Measurements from ENCODE around the gene SOD2. TPM values are rescaled to one million over a fixed set of nuclear protein-coding genes. Genes with fewer than 3 reads are reported as not detected.
"Not testable (repeated sequence)": the region's sequence is repeated elsewhere in the genome, so short reads cannot be mapped to it uniquely, and the experiment has no call there.

Gene SOD2
- total and polyA plus RNA-seq, 3 experiments from 2014 or later: 82.9 to 86.6 (median 85.0) TPM

- H3K27me3 Mint-ChIP-seq: peaks cover 0 to 2% of the 10 kb centered on the region in 2 donors
- H3K4me1 Mint-ChIP-seq: peaks cover 0 to 6% (median 0%) of the 10 kb centered on the region in 3 donors
- Histone ChIP-seq H3K36me3 (ENCODE audit: insufficient read depth, low read length) (no peaks in the 10 kb centered on the region), H3K27me3 (ENCODE audit: insufficient read depth, low read length, poor library complexity, severe bottlenecking) (no peaks in the 10 kb centered on the region), H3K4me3 (ENCODE audit: low read length) (no peak overlapping the region), H3K9me3 (ENCODE audit: low read length) (no peaks in the 10 kb centered on the region), H3K4me1 (ENCODE audit: insufficient read depth, low read length) (no peaks in the 10 kb centered on the region), H3K27ac (ENCODE audit: low read depth, low read length) (no peak overlapping the region)
- ChIA-PET CTCF (no interaction called here), POLR2A (no interaction called here)
- DNase-seq: no peak
- no peak overlapping the region for H3K4me3 Mint-ChIP-seq
- peaks cover 0 to 6% (median 1%) of the 10 kb centered on the region in 3 donors for H3K36me3 Mint-ChIP-seq
- peak overlapping the region in 1 of 8 donors; percentile 19 for H3K27ac Mint-ChIP-seq
- no peaks in the 10 kb centered on the region for H3K9me3 Mint-ChIP-seq
These were observed 7.9 kb upstream of the SOD2 start for GRCh38 chr6:159700970-159701369.

GRCh38 chr6:159695984-159696383, 2.9 kb upstream of the SOD2 start:
- Histone ChIP-seq H3K27ac (ENCODE audit: low read depth, low read length) (no peak overlapping the region), H3K4me1 (ENCODE audit: insufficient read depth, low read length) (peaks cover 32% of the 10 kb centered on the region), H3K27me3 (ENCODE audit: insufficient read depth, low read length, poor library complexity, severe bottlenecking) (no peaks in the 10 kb centered on the region), H3K36me3 (ENCODE audit: insufficient read depth, low read length) (peaks cover 4% of the 10 kb centered on the region), H3K4me3 (ENCODE audit: low read length) (no peak overlapping the region), H3K9me3 (ENCODE audit: low read length) (no peaks in the 10 kb centered on the region)
- Mint-ChIP-seq H3K9me3 (no peaks in the 10 kb centered on the region), H3K27me3 (peaks cover 0 to 2% of the 10 kb centered on the region in 2 donors), H3K27ac (peak overlapping the region in 3 of 8 donors; percentile 66 to 77 (median 74)), H3K4me3 (peak overlapping the region in 2 of 7 donors; percentile 19 to 55), H3K36me3 (peaks cover 3 to 14% (median 3%) of the 10 kb centered on the region in 3 donors), H3K4me1 (peaks cover 25 to 39% (median 30%) of the 10 kb centered on the region in 3 donors)
- POLR2A ChIA-PET: interaction anchor here (0.8 kb wide), 1 partner anchor 31 kb away, joined by 3 read pairs; the partner anchor contains the start of gene WTAP
- no peak for DNase-seq
- CTCF ChIA-PET: interaction anchor here (3.2 kb wide), 1 partner anchor 25 kb away, joined by 15 read pairs; no protein-coding TSS in a partner anchor

GRCh38 chr6:159693894-159694545, 979 bp upstream of the SOD2 start:
- peak in 4 of 5 donors; percentile 18 to 68 (median 60) for DNase-seq
- POLR2A ChIA-PET: interaction anchor here (1.3 to 5.2 kb wide), 4 partner anchors 26 to 96 kb away, joined by 4 to 60 read pairs (median 18); partner anchors contain the start of genes MRPL18, TCP1 and WTAP
- H3K27ac Mint-ChIP-seq: peak overlapping the region; percentile 74 to 98 (median 96)
- Histone ChIP-seq H3K27ac (ENCODE audit: low read depth, low read length) (peak overlapping the region; percentile 85), H3K4me1 (ENCODE audit: insufficient read depth, low read length) (peaks cover 33% of the 10 kb centered on the region), H3K27me3 (ENCODE audit: insufficient read depth, low read length, poor library complexity, severe bottlenecking) (no peaks in the 10 kb centered on the region), H3K4me3 (ENCODE audit: low read length) (peak overlapping the region; percentile 69), H3K36me3 (ENCODE audit: insufficient read depth, low read length) (peaks cover 4% of the 10 kb centered on the region), H3K9me3 (ENCODE audit: low read length) (no peaks in the 10 kb centered on the region)
- H3K4me3 Mint-ChIP-seq: peak overlapping the region; percentile 92 to 97 (median 93)
- CTCF ChIA-PET: interaction anchor here (3.2 to 3.3 kb wide), 2 partner anchors 27 to 33 kb away, joined by 12 to 15 read pairs; partner anchors contain the start of gene WTAP
- H3K4me1 Mint-ChIP-seq: peaks cover 27 to 40% (median 35%) of the 10 kb centered on the region in 3 donors
- H3K9me3 Mint-ChIP-seq: no peaks in the 10 kb centered on the region
- no peaks in the 10 kb centered on the region for H3K27me3 Mint-ChIP-seq
- H3K36me3 Mint-ChIP-seq: peaks cover 0 to 20% (median 2%) of the 10 kb centered on the region in 3 donors

- Histone ChIP-seq H3K27me3 (ENCODE audit: insufficient read depth, low read length, poor library complexity, severe bottlenecking) (no peaks in the 10 kb centered on the region), H3K27ac (ENCODE audit: low read depth, low read length) (peak overlapping the region; percentile 85), H3K9me3 (ENCODE audit: low read length) (no peaks in the 10 kb centered on the region), H3K4me3 (ENCODE audit: low read length) (peak overlapping the region; percentile 73), H3K36me3 (ENCODE audit: insufficient read depth, low read length) (peaks cover 4% of the 10 kb centered on the region), H3K4me1 (ENCODE audit: insufficient read depth, low read length) (peaks cover 33% of the 10 kb centered on the region)
- H3K36me3 Mint-ChIP-seq: peaks cover 0 to 35% (median 6%) of the 10 kb centered on the region in 3 donors
- H3K27ac Mint-ChIP-seq: peak overlapping the region; percentile 74 to 96 (median 94)
- H3K9me3 Mint-ChIP-seq: no peaks in the 10 kb centered on the region
- POLR2A ChIA-PET: interaction anchor here (0.5 to 5.2 kb wide), 4 partner anchors 36 to 815 kb away, joined by 3 to 60 read pairs (median 19); partner anchors contain the start of genes ACAT2, MRPL18, TCP1 and WTAP
- H3K4me3 Mint-ChIP-seq: peak overlapping the region; percentile 92 to 97 (median 94)
- peak; percentile 27 to 70 (median 47) for DNase-seq
- H3K27me3 Mint-ChIP-seq: no peaks in the 10 kb centered on the region
- peaks cover 37 to 50% (median 48%) of the 10 kb centered on the region in 3 donors for H3K4me1 Mint-ChIP-seq
- CTCF ChIA-PET: interaction anchor here (0.7 to 3.4 kb wide), 13 partner anchors 10 to 764 kb away, joined by 3 to 25 read pairs (median 6); partner anchors contain the start of genes ACAT2, MRPL18 and WTAP
These were observed 526 bp downstream of the SOD2 start for GRCh38 chr6:159692303-159693127.

GRCh38 chr6:159691963-159692287, 1.1 kb downstream of the SOD2 start:
- no peaks in the 10 kb centered on the region for H3K9me3 ChIP-seq (ENCODE audit: low read length)
- DNase-seq: peak in 1 of 5 donors; percentile 47
- H3K36me3 ChIP-seq (ENCODE audit: insufficient read depth, low read length): peaks cover 8% of the 10 kb centered on the region
- H3K4me3 ChIP-seq (ENCODE audit: low read length): peak overlapping the region; percentile 73
- ChIA-PET POLR2A (interaction anchor here (0.5 to 5.2 kb wide), 4 partner anchors 36 to 816 kb away, joined by 3 to 60 read pairs (median 19); partner anchors contain the start of genes ACAT2, MRPL18, TCP1 and WTAP), CTCF (interaction anchor here (0.7 to 3.4 kb wide), 18 partner anchors 10 to 764 kb away, joined by 3 to 25 read pairs (median 4); partner anchors contain the start of genes ACAT2, MRPL18 and WTAP)
- peaks cover 35% of the 10 kb centered on the region for H3K4me1 ChIP-seq (ENCODE audit: insufficient read depth, low read length)
- Mint-ChIP-seq H3K27ac (peak overlapping the region; percentile 74 to 95 (median 94)), H3K36me3 (peaks cover 0 to 40% (median 9%) of the 10 kb centered on the region in 3 donors), H3K27me3 (no peaks in the 10 kb centered on the region), H3K4me1 (peaks cover 41 to 56% (median 53%) of the 10 kb centered on the region in 3 donors), H3K9me3 (no peaks in the 10 kb centered on the region), H3K4me3 (peak overlapping the region; percentile 82 to 97 (median 94))
- no peaks in the 10 kb centered on the region for H3K27me3 ChIP-seq (ENCODE audit: insufficient read depth, low read length, poor library complexity, severe bottlenecking)
- peak overlapping the region; percentile 85 for H3K27ac ChIP-seq (ENCODE audit: low read depth, low read length)

- H3K27me3 ChIP-seq (ENCODE audit: insufficient read depth, low read length, poor library complexity, severe bottlenecking): no peaks in the 10 kb centered on the region
- Mint-ChIP-seq H3K27ac (peak overlapping the region; percentile 74 to 95 (median 94)), H3K4me1 (peaks cover 45 to 61% (median 58%) of the 10 kb centered on the region in 3 donors), H3K27me3 (no peaks in the 10 kb centered on the region), H3K36me3 (peaks cover 0 to 45% (median 9%) of the 10 kb centered on the region in 3 donors), H3K9me3 (no peaks in the 10 kb centered on the region), H3K4me3 (peak overlapping the region; percentile 82 to 97 (median 94))
- peaks cover 10% of the 10 kb centered on the region for H3K36me3 ChIP-seq (ENCODE audit: insufficient read depth, low read length)
- CTCF ChIA-PET: interaction anchor here (0.7 to 3.4 kb wide), 19 partner anchors 9 to 765 kb away, joined by 3 to 25 read pairs (median 4); partner anchors contain the start of genes ACAT2, MRPL18 and WTAP
- H3K4me1 ChIP-seq (ENCODE audit: insufficient read depth, low read length): peaks cover 39% of the 10 kb centered on the region
- no peak overlapping the region for H3K27ac ChIP-seq (ENCODE audit: low read depth, low read length)
- no peaks in the 10 kb centered on the region for H3K9me3 ChIP-seq (ENCODE audit: low read length)
- POLR2A ChIA-PET: interaction anchor here (0.5 to 5.2 kb wide), 5 partner anchors 37 to 817 kb away, joined by 3 to 60 read pairs (median 9); partner anchors contain the start of genes ACAT2, MRPL18, TCP1 and WTAP
- DNase-seq: peak in 2 of 5 donors; percentile 42 to 62
- H3K4me3 ChIP-seq (ENCODE audit: low read length): peak overlapping the region; percentile 73
These were observed 1.7 kb downstream of the SOD2 start for GRCh38 chr6:159691133-159691962.

- DNase-seq; H3K9me3 Mint-ChIP-seq; H3K27ac Mint-ChIP-seq; H3K27me3 Mint-ChIP-seq; H3K4me3 ChIP-seq (ENCODE audit: low read length); H3K27me3 ChIP-seq (ENCODE audit: insufficient read depth, low read length, poor library complexity, severe bottlenecking); H3K27ac ChIP-seq (ENCODE audit: low read depth, low read length); H3K4me3 Mint-ChIP-seq; H3K9me3 ChIP-seq (ENCODE audit: low read length): not testable (repeated sequence)
- peaks cover 47 to 64% (median 63%) of the 10 kb centered on the region in 3 donors for H3K4me1 Mint-ChIP-seq
- H3K4me1 ChIP-seq (ENCODE audit: insufficient read depth, low read length): peaks cover 37% of the 10 kb centered on the region
- POLR2A ChIA-PET: interaction anchor here (5.2 kb wide), 1 partner anchor 38 kb away, joined by 60 read pairs; the partner anchor contains the start of gene WTAP
- H3K36me3 Mint-ChIP-seq: peaks cover 0 to 55% (median 12%) of the 10 kb centered on the region in 3 donors
- CTCF ChIA-PET: interaction anchor here (1.5 to 3.4 kb wide), 4 partner anchors 30 to 101 kb away, joined by 4 to 25 read pairs (median 12); partner anchors contain the start of genes ACAT2 and MRPL18
- peaks cover 10% of the 10 kb centered on the region for H3K36me3 ChIP-seq (ENCODE audit: insufficient read depth, low read length)
These were observed 2.9 kb downstream of the SOD2 start for GRCh38 chr6:159690135-159690534.
